Neural progenitor cell (in vitro differentiated cells): Measurements from ENCODE around the gene MAGEB3. TPM values are rescaled to one million over a fixed set of nuclear protein-coding genes. Genes with fewer than 3 reads are reported as not detected.

ENCODE experiments used
- DNase-seq: peaks from one replicate; pipeline ENCODE4 v3.0.0-alpha.2; 2016; ENCODE audit warnings: low spot score
- H2AFZ ChIP-seq: fragments of 200-600 bp; sonication (generic); replicated peaks from 2 replicates; pipeline ENCODE4 v1.6.1; 2016; ENCODE audit warnings: antibody characterized with exemption
- H3F3A ChIP-seq: fragments of 200-600 bp; sonication (generic); 2 replicates; pipeline ENCODE4 v1.6.1; 2016; ENCODE audit warnings: antibody characterized with exemption, low read depth
- H3K27ac ChIP-seq: fragments of 200-600 bp; sonication (generic); 2 replicates; pipeline ENCODE4 v1.5.1; 2016; ENCODE audit warnings: mild to moderate bottlenecking
- H3K27me3 ChIP-seq: fragments of 200-600 bp; sonication (generic); 2 replicates; pipeline ENCODE4 v1.6.1; 2016; ENCODE audit warnings: mild to moderate bottlenecking, moderate library complexity
- H3K36me3 ChIP-seq: fragments of 200-600 bp; sonication (generic); 2 replicates; pipeline ENCODE4 v1.5.1; 2016
- H3K4me1 ChIP-seq: fragments of 200-600 bp; sonication (generic); 2 replicates; pipeline ENCODE4 v1.6.1; 2016; ENCODE audit warnings: mixed run types
- H3K4me2 ChIP-seq: fragments of 200-600 bp; sonication (generic); 2 replicates; pipeline ENCODE4 v1.6.1; 2016
- H3K4me3 ChIP-seq: fragments of 200-600 bp; sonication (generic); 2 replicates; pipeline ENCODE4 v1.5.1; 2016
- H3K79me2 ChIP-seq: fragments of 200-600 bp; sonication (generic); 2 replicates; pipeline ENCODE4 v1.6.1; 2016; ENCODE audit warnings: low read depth
- H3K9ac ChIP-seq: fragments of 200-600 bp; sonication (generic); 2 replicates; pipeline ENCODE4 v1.6.1; 2016
- H3K9me3 ChIP-seq: fragments of 200-600 bp; sonication (generic); 2 replicates; pipeline ENCODE4 v1.5.1; 2016; ENCODE audit warnings: low read depth
- H4K20me1 ChIP-seq: fragments of 200-600 bp; sonication (generic); 2 replicates; pipeline ENCODE4 v1.6.1; 2016; ENCODE audit warnings: low read depth
- H3K27ac Mint-ChIP-seq: 3 replicates; pipeline ENCODE4 v1.8.0; 2021; ENCODE audit warnings: mixed read lengths
- H3K27me3 Mint-ChIP-seq: 2 replicates; pipeline ENCODE4 v1.8.0; 2022; ENCODE audit warnings: low read depth, mild to moderate bottlenecking, inconsistent platforms, moderate library complexity, mixed read lengths; ENCODE audit not compliant: insufficient read depth
- H3K36me3 Mint-ChIP-seq: 3 replicates; pipeline ENCODE4 v1.8.0; 2021; ENCODE audit warnings: mixed read lengths
- H3K4me1 Mint-ChIP-seq: 3 replicates; pipeline ENCODE4 v1.8.0; 2021; ENCODE audit warnings: mixed read lengths
- H3K4me3 Mint-ChIP-seq: 3 replicates; pipeline ENCODE4 v1.8.0; 2021; ENCODE audit warnings: mild to moderate bottlenecking, moderate library complexity, mixed read lengths
- H3K9me3 Mint-ChIP-seq: 3 replicates; pipeline ENCODE4 v1.8.0; 2020; ENCODE audit warnings: mixed read lengths
- CTCF ChIP-seq: fragments of 200-600 bp; sonication (generic); IDR thresholded peaks from 2 replicates; pipeline ENCODE4 v1.5.1; 2017; ENCODE audit warnings: antibody characterized with exemption, mild to moderate bottlenecking
- EZH2 ChIP-seq: fragments of 200-600 bp; sonication (generic); IDR thresholded peaks from 2 replicates; pipeline ENCODE4 v1.6.1; 2017; ENCODE audit warnings: antibody characterized with exemption, mild to moderate bottlenecking, moderate library complexity
- EZH2phosphoT487 ChIP-seq: fragments of 200-600 bp; sonication (generic); IDR thresholded peaks from 2 replicates; pipeline ENCODE4 v1.6.1; 2017; ENCODE audit warnings: antibody characterized with exemption
- total RNA-seq: library from RNA; depleted of rRNA; stranded (reverse); fragments of >200 nt; gene quantifications from 2 replicates; pipeline ENCODE4 v1.2.3, GENCODE V29; 2015; ENCODE audit warnings: low replicate concordance

Gene MAGEB3
- total RNA-seq, 1 donor from 2014 or later, result not detected

GRCh38 chrX:30241724-30242415 is 11.4 kb downstream of the MAGEB3 start, which contains the start of gene MAGEB4:
TSS of gene MAGEB4 (plus strand) at chrX:30242000. CDS start at chrX:30242136, 136 bp downstream.
- Histone ChIP-seq H3K4me3 (no peak within 1 kb of the TSS), H3K36me3 (no peaks in the 10 kb centered on the region), H3K4me2 (no peak within 1 kb of the TSS), H3K9ac (no peak within 1 kb of the TSS), H2AFZ (no peak within 1 kb of the TSS), H3K9me3 (no peaks in the 10 kb centered on the region), H3K4me1 (no peaks in the 10 kb centered on the region), H4K20me1 (no peaks in the 10 kb centered on the region), H3F3A (no peaks in the 10 kb centered on the region), H3K27ac (no peak within 1 kb of the TSS), H3K79me2 (no peaks in the 10 kb centered on the region), H3K27me3 (no peaks in the 10 kb centered on the region)
- TF ChIP-seq EZH2phosphoT487 (no peak), CTCF (no peak), EZH2 (no peak)
- H3K36me3 Mint-ChIP-seq, result no peaks in the 10 kb centered on the region
- no peaks in the 10 kb centered on the region for H3K27me3 Mint-ChIP-seq
- no peak within 1 kb of the TSS for H3K4me3 Mint-ChIP-seq
- DNase-seq, result peak; percentile 21
- H3K27ac Mint-ChIP-seq, result no peak within 1 kb of the TSS
- H3K4me1 Mint-ChIP-seq, result no peaks in the 10 kb centered on the region
- H3K9me3 Mint-ChIP-seq, result peaks cover 12% of the 10 kb centered on the region

- Histone ChIP-seq H3K27ac (no peak within 1 kb of the TSS), H3K9me3 (no peaks in the 10 kb centered on the region), H3K4me3 (no peak within 1 kb of the TSS), H3K36me3 (no peaks in the 10 kb centered on the region), H3K79me2 (no peaks in the 10 kb centered on the region), H2AFZ (no peak within 1 kb of the TSS), H3K27me3 (no peaks in the 10 kb centered on the region), H3K4me2 (no peak within 1 kb of the TSS), H3F3A (no peaks in the 10 kb centered on the region), H3K9ac (no peak within 1 kb of the TSS), H4K20me1 (no peaks in the 10 kb centered on the region), H3K4me1 (no peaks in the 10 kb centered on the region)
- Mint-ChIP-seq H3K27me3 (peaks cover 2% of the 10 kb centered on the region), H3K9me3 (peaks cover 15% of the 10 kb centered on the region), H3K4me3 (no peak within 1 kb of the TSS), H3K4me1 (no peaks in the 10 kb centered on the region), H3K36me3 (no peaks in the 10 kb centered on the region), H3K27ac (no peak within 1 kb of the TSS)
- peak; percentile 4 for DNase-seq
- TF ChIP-seq CTCF (no peak), EZH2 (no peak), EZH2phosphoT487 (no peak)
Measured at GRCh38 chrX:30246769-30247489, 16.5 kb downstream of the MAGEB3 start, which contains the start of gene MAGEB1. TSS of gene MAGEB1 (plus strand) at chrX:30247146. CDS start at chrX:30250494, 3,348 bp downstream.

DNA sequence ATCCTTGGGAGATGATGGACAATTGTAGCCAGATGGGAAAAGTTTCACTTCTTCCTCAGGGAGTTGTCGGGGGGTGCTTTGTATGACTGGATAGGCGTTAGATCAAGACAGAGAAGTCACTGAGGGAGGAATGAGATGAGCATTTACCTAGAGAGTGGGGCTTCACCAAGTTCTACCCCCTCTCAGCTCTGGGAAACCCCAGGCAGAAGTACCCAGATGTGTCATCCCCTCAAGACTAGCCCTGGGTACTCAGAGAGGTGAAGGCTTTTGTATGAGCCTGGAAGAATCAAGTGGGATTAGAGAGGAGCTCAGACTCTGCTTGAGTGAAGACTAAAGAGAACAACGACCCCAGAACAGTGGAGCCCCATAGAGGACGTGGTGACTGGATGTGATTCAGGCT is 18.4 kb downstream of the MAGEB3 start:
- Mint-ChIP-seq H3K27ac (no peak overlapping the region), H3K4me3 (no peak overlapping the region), H3K36me3 (no peaks in the 10 kb centered on the region), H3K9me3 (peaks cover 15% of the 10 kb centered on the region), H3K27me3 (peaks cover 2% of the 10 kb centered on the region), H3K4me1 (no peaks in the 10 kb centered on the region)
- H3K9ac ChIP-seq, result no peak overlapping the region
- no peak overlapping the region for H3K4me3 ChIP-seq
- H4K20me1 ChIP-seq, result no peaks in the 10 kb centered on the region
- no peaks in the 10 kb centered on the region for H3K4me1 ChIP-seq
- no peak overlapping the region for H2AFZ ChIP-seq
- no peaks in the 10 kb centered on the region for H3K9me3 ChIP-seq
- no peaks in the 10 kb centered on the region for H3K27me3 ChIP-seq
- no peak overlapping the region for H3K27ac ChIP-seq
- H3F3A ChIP-seq, result no peaks in the 10 kb centered on the region
- H3K4me2 ChIP-seq, result no peak overlapping the region
- DNase-seq, result no peak
- no peaks in the 10 kb centered on the region for H3K79me2 ChIP-seq
- TF ChIP-seq EZH2phosphoT487 (no peak), EZH2 (no peak), CTCF (no peak)
- H3K36me3 ChIP-seq, result no peaks in the 10 kb centered on the region
